Activated naive CD8-positive, alpha-beta T cell treated with anti-CD3 and anti-CD28 coated beads for 36 hours (primary cell): ENCODE data around the gene LMX1B. TPM values are rescaled to one million over a fixed set of nuclear protein-coding genes. Genes with fewer than 3 reads are reported as not detected.
"Not testable (repeated sequence)": the region's sequence is repeated elsewhere in the genome, so short reads cannot be mapped to it uniquely, and the experiment has no call there.

Experiments used
- DNase-seq: peaks from one replicate; pipeline ENCODE4 v3.0.0; 2021
- H3K27ac Mint-ChIP-seq: one replicate; pipeline ENCODE4 v1.8.0; 2022; ENCODE audit warnings: mild to moderate bottlenecking, moderate library complexity, mixed read lengths
- H3K27me3 Mint-ChIP-seq: one replicate; pipeline ENCODE4 v1.8.0; 2022; ENCODE audit warnings: mild to moderate bottlenecking, mixed read lengths
- H3K36me3 Mint-ChIP-seq: one replicate; pipeline ENCODE4 v1.8.0; 2021; ENCODE audit warnings: mild to moderate bottlenecking, mixed read lengths
- H3K4me1 Mint-ChIP-seq: one replicate; pipeline ENCODE4 v1.8.0; 2021; ENCODE audit warnings: mixed read lengths
- H3K4me3 Mint-ChIP-seq: one replicate; pipeline ENCODE4 v1.8.0; 2022; ENCODE audit warnings: mild to moderate bottlenecking, moderate library complexity, mixed read lengths
- H3K9me3 Mint-ChIP-seq: one replicate; pipeline ENCODE4 v1.8.0; 2022; ENCODE audit warnings: mixed read lengths
- total RNA-seq, 2 experiments: library from RNA; stranded (reverse); gene quantifications; one replicate each; pipeline ENCODE4 v1.2.3, GENCODE V29; 2021

LMX1B gene
- total RNA-seq, 2 experiments from 2014 or later: not detected

DNA sequence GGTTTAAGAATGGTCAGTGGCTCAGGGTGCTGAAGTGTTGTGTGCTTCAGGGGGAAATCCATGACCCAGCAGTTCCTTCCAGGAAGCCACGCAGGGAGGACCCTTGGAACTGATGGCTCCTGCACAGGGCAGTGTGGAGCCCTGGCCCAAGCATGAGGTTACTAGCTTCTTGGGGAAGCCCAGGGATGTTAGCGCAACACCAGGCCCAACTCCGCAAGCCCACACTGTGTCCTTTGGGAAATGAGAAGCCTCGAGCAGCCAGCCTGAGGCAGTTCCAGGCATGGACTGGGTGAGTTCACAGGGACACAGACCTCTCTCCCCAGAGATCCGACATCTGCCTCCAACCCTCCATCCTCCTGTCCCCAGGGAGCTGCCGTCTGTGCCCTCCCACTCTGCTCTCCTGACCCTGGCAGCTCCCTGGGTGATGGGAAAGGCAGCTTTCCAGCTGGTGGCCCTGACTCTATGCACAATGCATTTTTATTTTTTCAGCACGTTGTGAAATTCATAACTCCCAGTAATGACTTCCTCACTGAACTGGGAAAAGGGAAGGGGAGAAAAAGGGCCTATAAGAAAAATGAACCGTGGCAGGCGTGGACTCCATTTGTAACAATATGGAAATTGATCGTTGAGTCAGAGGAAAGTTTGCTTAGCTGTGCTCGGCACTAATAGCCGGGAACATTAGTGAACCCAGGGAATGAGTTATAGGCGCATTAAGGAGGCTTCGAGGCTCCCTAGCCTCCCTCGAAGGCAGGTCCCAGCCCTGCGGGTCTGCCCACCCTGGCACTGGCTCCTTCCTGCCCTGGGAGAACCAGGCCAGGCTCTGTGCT is 34.1 kb downstream of the LMX1B start:
- Mint-ChIP-seq H3K4me1 (no peaks in the 10 kb centered on the region), H3K4me3 (no peak overlapping the region), H3K36me3 (no peaks in the 10 kb centered on the region)

GRCh38 chr9:126649477-126649876 is 35.7 kb downstream of the LMX1B start:
- H3K36me3 Mint-ChIP-seq: no peaks in the 10 kb centered on the region
- no peak overlapping the region for H3K4me3 Mint-ChIP-seq
- H3K27ac Mint-ChIP-seq: no peak overlapping the region
- H3K9me3 Mint-ChIP-seq: no peaks in the 10 kb centered on the region
- DNase-seq: no peak
- H3K4me1 Mint-ChIP-seq: no peaks in the 10 kb centered on the region
- peaks cover 74% of the 10 kb centered on the region for H3K27me3 Mint-ChIP-seq

More for the DNA sequence above, 34.1 kb downstream of the LMX1B start:
- no peaks in the 10 kb centered on the region for H3K9me3 Mint-ChIP-seq
- no peak overlapping the region for H3K27ac Mint-ChIP-seq
- H3K27me3 Mint-ChIP-seq: peaks cover 69% of the 10 kb centered on the region
- no peak for DNase-seq

DNA sequence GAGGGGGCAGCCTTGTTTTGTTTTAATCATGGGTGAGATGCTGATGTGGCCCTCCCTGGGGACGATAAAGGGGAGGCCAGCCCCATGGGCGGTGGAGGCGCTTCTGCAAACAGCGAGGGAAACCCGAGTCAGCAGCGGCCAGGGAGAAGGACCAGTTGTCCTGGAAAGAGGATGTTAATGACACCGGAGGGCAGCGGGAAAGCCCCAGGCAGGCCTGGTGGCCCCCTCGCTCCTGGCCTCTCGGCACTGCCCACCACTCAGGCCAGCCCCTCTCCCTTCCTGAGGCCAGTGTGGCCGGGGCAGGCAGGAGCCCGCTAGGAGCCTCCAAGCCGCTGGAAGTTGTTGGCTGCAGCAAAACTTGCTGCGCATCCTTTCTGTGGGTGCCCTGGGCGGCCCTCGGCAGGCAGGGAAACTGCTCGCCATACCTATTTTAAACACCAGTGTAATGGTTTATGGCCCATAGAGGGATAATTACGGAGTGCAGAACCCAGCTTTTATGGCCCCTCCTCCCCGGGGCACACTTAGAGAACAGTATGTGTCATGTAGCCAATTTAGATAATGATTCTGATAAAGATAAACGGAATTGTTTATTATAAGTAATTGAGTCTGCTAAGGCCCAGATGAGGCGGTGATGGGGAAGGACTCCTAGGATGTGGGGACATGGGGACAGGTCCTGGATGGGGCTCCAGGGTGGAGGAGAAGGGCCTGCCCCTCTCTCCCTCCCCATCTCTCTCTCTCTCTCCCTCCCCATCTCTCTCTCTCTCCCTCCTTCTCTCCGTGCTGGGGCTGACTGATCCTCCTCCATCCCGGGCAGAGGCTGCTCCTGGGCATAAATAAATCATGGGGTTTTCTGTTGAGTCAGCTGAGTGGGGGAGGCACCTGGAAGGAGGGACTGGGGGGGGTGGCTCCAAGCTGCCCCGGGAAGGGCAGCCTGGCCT is 36.9 kb downstream of the LMX1B start:
- Mint-ChIP-seq H3K4me3 (no peak overlapping the region), H3K9me3 (no peaks in the 10 kb centered on the region), H3K4me1 (no peaks in the 10 kb centered on the region)

GRCh38 chr9:126652140-126652582 is 38.4 kb downstream of the LMX1B start:
- no peak overlapping the region for H3K27ac Mint-ChIP-seq
- no peak for DNase-seq
- no peaks in the 10 kb centered on the region for H3K9me3 Mint-ChIP-seq
- peaks cover 69% of the 10 kb centered on the region for H3K27me3 Mint-ChIP-seq
- no peaks in the 10 kb centered on the region for H3K4me1 Mint-ChIP-seq
- no peak overlapping the region for H3K4me3 Mint-ChIP-seq
- no peaks in the 10 kb centered on the region for H3K36me3 Mint-ChIP-seq

More for the DNA sequence above, 36.9 kb downstream of the LMX1B start:
- no peak overlapping the region for H3K27ac Mint-ChIP-seq
- peaks cover 74% of the 10 kb centered on the region for H3K27me3 Mint-ChIP-seq
- H3K36me3 Mint-ChIP-seq: no peaks in the 10 kb centered on the region
- DNase-seq: no peak

GRCh38 chr9:126654124-126654523 is 40.4 kb downstream of the LMX1B start:
- DNase-seq: no peak
- H3K27me3 Mint-ChIP-seq: peaks cover 57% of the 10 kb centered on the region
- no peaks in the 10 kb centered on the region for H3K4me1 Mint-ChIP-seq
- no peaks in the 10 kb centered on the region for H3K36me3 Mint-ChIP-seq
- no peak overlapping the region for H3K4me3 Mint-ChIP-seq
- H3K9me3 Mint-ChIP-seq: no peaks in the 10 kb centered on the region
- no peak overlapping the region for H3K27ac Mint-ChIP-seq

GRCh38 chr9:126656214-126656613 is 42.5 kb downstream of the LMX1B start:
- H3K36me3 Mint-ChIP-seq, DNase-seq, H3K27ac Mint-ChIP-seq, H3K9me3 Mint-ChIP-seq, H3K4me1 Mint-ChIP-seq, H3K4me3 Mint-ChIP-seq: not testable (repeated sequence)
- H3K27me3 Mint-ChIP-seq: peaks cover 42% of the 10 kb centered on the region

GRCh38 chr9:126658201-126658825 is 44.6 kb downstream of the LMX1B start:
- Mint-ChIP-seq H3K36me3 (no peaks in the 10 kb centered on the region), H3K4me1 (no peaks in the 10 kb centered on the region), H3K27ac (no peak overlapping the region), H3K9me3 (no peaks in the 10 kb centered on the region), H3K27me3 (peaks cover 28% of the 10 kb centered on the region), H3K4me3 (no peak overlapping the region)
- no peak for DNase-seq

GRCh38 chr9:126658956-126659555 is 45.3 kb downstream of the LMX1B start:
- Mint-ChIP-seq H3K4me1 (no peaks in the 10 kb centered on the region), H3K27ac (no peak overlapping the region), H3K4me3 (no peak overlapping the region), H3K9me3 (no peaks in the 10 kb centered on the region), H3K36me3 (no peaks in the 10 kb centered on the region), H3K27me3 (peaks cover 26% of the 10 kb centered on the region)
- DNase-seq: no peak

GRCh38 chr9:126661122-126661520 is 47.4 kb downstream of the LMX1B start:
- H3K9me3 Mint-ChIP-seq: no peaks in the 10 kb centered on the region
- no peak overlapping the region for H3K27ac Mint-ChIP-seq
- peaks cover 37% of the 10 kb centered on the region for H3K27me3 Mint-ChIP-seq
- H3K4me1 Mint-ChIP-seq: no peaks in the 10 kb centered on the region
- no peak for DNase-seq
- no peak overlapping the region for H3K4me3 Mint-ChIP-seq
- no peaks in the 10 kb centered on the region for H3K36me3 Mint-ChIP-seq

GRCh38 chr9:126661521-126662251 is 48.0 kb downstream of the LMX1B start:
- H3K4me1 Mint-ChIP-seq: no peaks in the 10 kb centered on the region
- no peak overlapping the region for H3K4me3 Mint-ChIP-seq
- H3K9me3 Mint-ChIP-seq: no peaks in the 10 kb centered on the region
- H3K27ac Mint-ChIP-seq: no peak overlapping the region
- peaks cover 40% of the 10 kb centered on the region for H3K27me3 Mint-ChIP-seq
- no peak for DNase-seq
- H3K36me3 Mint-ChIP-seq: no peaks in the 10 kb centered on the region

GRCh38 chr9:126663661-126664072 is 49.9 kb downstream of the LMX1B start:
- no peaks in the 10 kb centered on the region for H3K4me1 Mint-ChIP-seq
- no peaks in the 10 kb centered on the region for H3K9me3 Mint-ChIP-seq
- no peak overlapping the region for H3K4me3 Mint-ChIP-seq
- peaks cover 36% of the 10 kb centered on the region for H3K27me3 Mint-ChIP-seq
- no peak for DNase-seq
- no peak overlapping the region for H3K27ac Mint-ChIP-seq
- no peaks in the 10 kb centered on the region for H3K36me3 Mint-ChIP-seq

DNA sequence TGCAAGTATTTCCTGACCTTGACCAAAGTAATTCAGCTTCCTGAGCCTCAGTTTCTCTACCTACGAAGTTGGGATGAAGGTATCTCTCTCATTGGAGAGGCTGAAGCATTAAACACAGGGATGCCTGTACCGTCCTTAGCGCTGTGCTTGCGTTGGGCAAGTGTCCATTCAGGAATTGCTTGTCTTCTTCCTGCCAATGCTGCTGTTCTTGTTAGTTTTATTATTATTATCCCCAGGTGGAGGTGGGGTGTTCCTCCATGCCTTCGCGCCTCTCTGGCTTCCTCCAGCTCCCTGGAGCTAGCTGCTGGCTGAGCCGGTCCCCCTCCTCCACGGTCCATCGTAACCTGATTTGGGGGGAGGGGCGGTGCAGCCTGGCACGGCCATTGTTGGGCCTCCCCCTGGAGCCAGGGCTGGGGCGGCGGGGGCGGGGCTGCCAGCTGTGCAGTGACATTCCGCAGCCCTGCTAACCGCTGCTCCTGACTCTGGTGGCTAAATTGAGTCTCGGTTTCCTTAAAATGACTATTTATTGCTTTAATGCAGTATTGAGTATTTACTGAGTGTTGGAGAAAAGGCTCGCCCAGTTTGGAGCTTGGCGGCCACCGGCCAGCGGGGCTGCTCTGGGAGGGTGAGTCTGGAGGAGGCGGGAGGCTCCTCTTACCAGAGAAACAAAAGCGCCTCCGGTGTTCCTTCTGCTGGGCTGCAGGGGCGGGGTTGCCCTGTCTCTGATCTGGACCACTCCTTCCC is 51.3 kb downstream of the LMX1B start:
- Mint-ChIP-seq H3K36me3 (no peaks in the 10 kb centered on the region), H3K4me1 (no peaks in the 10 kb centered on the region), H3K27me3 (peaks cover 36% of the 10 kb centered on the region), H3K9me3 (no peaks in the 10 kb centered on the region), H3K4me3 (no peak overlapping the region), H3K27ac (no peak overlapping the region)
- no peak for DNase-seq

DNA sequence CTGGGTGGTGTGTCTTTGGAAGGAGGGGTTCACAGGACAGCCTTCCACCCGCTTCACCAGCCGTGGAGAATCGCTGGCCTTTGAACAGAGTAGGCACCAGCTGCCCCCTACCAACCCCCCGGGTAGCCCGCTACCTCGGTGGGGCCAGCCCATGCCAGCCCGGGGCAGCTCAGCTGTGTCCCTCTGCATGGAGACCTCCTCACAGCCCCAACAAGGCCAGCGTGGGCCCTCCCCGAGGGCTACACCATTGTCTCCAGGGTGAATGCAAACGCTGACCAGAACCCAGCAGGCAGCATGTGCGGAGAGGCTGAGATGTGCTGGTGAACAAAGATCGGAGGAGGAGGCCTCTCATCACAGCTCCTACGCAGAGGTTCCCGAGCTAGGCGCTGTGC is 51.9 kb downstream of the LMX1B start:
- Mint-ChIP-seq H3K4me1 (no peaks in the 10 kb centered on the region), H3K9me3 (no peaks in the 10 kb centered on the region), H3K27me3 (peaks cover 36% of the 10 kb centered on the region), H3K36me3 (no peaks in the 10 kb centered on the region), H3K4me3 (no peak overlapping the region), H3K27ac (no peak overlapping the region)
- no peak for DNase-seq
